GM08714 (cell line): ENCODE results near the gene MBD5.

Experiments
- H3K4me3 ChIP-seq: fragments of 200-500 bp; sonication (Bioruptor generic); 2 replicates; pipeline ENCODE4 v1.5.1; 2014; ENCODE audit warnings: mild to moderate bottlenecking, low read length, inconsistent platforms
- ZNF274 ChIP-seq: IDR thresholded peaks from 2 replicates; pipeline ENCODE4 v1.6.1; 2012; ENCODE audit warnings: mild to moderate bottlenecking, low read depth, low read length

MBD5 gene

DNA sequence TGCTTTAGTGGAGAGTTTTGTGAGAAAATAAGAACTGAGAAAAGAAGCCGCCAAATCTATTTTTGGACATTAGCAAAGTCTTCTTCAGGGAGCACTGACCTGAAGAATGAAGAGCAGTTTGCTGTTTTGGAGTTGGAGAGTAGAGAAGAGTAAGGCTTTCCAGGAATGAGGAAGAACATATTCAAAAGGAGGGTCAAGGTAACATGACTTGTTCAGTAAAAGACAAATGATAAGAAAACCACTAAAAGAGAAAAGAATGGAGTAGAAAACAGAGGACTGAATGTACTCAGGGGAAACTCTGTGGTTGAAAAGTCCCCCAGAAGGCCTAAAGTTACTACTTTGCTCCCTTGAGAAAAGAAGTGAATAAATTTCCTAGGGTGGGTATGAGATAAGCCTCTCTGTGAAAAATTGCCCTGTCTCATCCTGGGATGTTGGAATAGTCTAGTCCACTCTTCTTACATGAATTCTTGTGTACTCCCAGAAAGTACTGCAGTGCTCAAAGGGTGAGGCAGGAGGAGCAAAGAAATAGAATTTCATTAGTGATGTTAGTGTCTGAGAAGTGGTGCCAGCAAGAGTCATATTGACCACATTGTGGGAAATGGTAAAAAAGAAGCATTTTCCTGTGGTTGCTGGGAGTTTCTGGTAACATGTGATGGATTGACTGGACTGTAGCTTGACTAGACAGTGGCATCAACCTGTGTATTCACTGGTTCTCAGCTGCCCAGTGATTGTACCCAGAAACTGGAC lies 27.8 kb downstream of the MBD5 start:
- TF ChIP-seq ZNF274 = no peak
- no peak overlapping the region; the same call in 1 of the 2 replicates for H3K4me3 ChIP-seq

DNA sequence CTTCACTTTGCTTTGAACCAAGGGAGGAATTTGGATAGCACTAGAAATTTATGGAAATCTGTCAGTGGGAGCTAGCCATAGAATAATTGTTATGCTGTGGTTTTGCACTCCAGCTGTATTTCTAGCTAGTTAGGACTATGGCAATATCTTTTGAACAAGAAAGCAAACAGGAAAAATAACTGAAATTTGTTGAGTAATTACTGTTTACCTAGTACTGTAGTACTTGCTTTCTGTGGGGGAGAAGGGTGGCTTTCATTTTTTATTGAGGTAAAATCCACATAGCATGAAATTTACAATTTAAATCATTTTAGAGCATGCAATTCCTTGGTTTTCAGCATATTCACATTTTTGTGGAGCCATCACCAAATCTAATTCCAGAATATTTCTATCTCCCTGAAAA lies 28.4 kb downstream of the MBD5 start:
- no peak for TF ChIP-seq ZNF274
- no peak overlapping the region; the same call in 1 of the 2 replicates for H3K4me3 ChIP-seq

DNA sequence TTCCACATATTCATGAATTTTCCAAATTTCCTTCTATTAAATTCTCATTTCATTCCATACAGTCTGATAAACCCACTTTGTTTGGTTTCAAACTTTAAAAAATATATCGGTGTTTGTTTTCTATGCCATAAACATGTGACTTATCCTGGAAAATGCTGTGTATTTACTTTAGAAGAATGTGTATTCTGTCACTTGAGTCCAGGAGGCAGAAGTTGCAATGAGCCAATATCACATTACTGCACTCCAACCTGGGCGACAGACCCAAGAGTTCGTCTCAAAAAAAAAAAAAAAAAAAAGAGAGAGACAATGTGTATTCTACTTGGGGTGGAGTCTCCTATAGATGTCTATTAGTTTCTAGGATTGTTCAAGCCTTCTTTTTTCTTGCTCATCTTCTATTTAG lies 31.8 kb downstream of the MBD5 start:
- no peak for TF ChIP-seq ZNF274
- no peak overlapping the region for H3K4me3 ChIP-seq

DNA sequence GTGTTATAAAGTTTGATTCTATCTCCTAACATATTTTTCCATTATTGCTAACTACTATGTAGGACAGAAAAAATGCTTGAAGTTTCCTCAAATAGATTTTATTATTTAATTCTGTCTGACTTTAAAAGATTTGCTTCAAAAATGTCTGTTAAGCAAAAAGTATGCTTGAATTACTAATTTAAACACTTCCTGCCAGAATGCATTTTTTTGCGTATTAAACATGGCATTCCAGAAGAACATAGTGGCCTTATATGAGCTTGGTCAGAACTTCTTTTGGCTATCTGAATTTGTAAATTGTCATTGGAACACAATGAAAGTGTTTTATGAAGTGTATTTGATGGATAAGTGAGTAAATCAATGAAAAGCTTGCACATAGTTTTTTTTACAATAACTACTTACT lies 37.8 kb downstream of the MBD5 start:
- no peak overlapping the region for H3K4me3 ChIP-seq
- TF ChIP-seq ZNF274 = no peak

GRCh38 chr2:148063633-148064032 lies 42.7 kb downstream of the MBD5 start:
- no peak overlapping the region for H3K4me3 ChIP-seq
- TF ChIP-seq ZNF274 = no peak

- TF ChIP-seq ZNF274 = no peak
- H3K4me3 ChIP-seq = no peak overlapping the region
Observed at GRCh38 chr2:148065936-148066335, 45.0 kb downstream of the MBD5 start.

DNA sequence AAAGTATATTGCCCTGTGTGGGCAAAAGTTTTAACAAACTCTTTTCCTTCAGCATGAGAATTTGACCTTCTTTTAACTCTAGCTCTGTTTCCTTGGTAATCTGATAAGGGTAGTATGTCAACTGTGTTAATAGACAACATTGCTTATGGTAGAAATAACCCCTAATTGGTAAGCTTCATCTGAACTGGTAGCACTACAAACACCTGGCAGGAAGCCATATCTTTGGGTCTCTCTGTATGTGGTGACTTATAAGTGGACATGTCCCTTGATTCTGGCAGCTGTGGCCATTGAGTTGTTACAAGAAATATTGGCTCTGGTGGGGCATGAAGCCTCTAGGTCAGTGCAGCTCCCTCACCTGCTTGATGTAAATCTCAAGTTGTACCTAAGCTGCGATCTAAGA lies 46.9 kb downstream of the MBD5 start:
- TF ChIP-seq ZNF274 = no peak
- H3K4me3 ChIP-seq = no peak overlapping the region

DNA sequence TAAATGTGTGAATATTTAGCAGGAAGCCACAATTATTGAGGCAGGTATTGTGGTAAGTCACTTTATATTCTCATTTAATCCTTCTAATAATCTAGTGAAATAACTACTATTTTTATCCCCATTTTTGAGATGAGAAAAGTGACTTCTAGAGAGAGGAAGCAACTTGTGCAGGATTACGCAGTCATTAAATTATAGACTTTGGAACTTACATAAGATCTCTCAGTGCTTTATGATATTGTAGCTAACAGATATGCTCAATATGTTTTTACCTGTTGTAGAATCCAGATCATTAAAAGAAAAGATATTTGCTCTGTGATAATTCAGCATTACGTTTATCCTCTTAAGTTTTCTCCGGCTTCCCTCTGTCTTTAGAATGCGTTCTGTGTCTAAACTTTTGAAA lies 50.5 kb downstream of the MBD5 start:
- no peak for TF ChIP-seq ZNF274
- no peak overlapping the region for H3K4me3 ChIP-seq

DNA sequence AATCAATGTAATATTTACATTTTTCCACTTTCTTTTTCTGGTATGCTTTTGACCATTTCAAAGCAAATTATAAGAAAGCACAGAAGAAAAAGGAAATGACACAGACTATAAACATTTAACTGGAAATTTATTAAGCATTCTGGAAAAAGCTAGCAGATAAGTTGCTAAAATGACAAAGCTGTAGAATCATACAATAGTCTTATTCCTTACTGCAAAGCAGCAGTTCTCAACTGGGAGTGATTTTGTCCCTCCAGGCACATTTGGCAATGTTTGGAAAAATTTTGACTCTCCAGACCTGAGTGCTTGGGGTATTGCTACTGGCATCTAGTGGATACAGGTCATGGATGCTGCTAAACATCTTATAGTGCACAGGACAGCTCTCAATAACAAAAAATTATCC lies 75.1 kb downstream of the MBD5 start:
- no peak for TF ChIP-seq ZNF274

DNA sequence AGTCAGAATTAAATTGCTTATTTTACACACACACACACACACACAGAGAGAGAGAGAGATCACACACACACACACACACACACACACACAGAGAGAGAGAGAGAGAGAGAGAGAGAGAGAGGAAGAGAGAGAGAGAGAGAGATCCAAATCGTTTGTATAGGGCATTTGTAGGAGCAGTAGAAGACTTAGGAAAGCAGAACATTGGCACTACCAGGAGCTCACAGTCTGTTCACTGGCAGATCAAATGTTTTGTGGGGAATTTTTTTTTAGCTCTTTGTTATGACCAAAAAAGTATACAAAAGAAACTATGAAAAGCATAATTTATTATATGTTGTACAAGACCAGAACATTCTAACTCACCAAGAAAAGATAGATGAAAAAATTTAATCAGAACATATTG lies 81.8 kb downstream of the MBD5 start:
- no peak overlapping the region for H3K4me3 ChIP-seq
- TF ChIP-seq ZNF274 = no peak

More for the DNA sequence above, 75.1 kb downstream of the MBD5 start:
- H3K4me3 ChIP-seq = no peak overlapping the region

DNA sequence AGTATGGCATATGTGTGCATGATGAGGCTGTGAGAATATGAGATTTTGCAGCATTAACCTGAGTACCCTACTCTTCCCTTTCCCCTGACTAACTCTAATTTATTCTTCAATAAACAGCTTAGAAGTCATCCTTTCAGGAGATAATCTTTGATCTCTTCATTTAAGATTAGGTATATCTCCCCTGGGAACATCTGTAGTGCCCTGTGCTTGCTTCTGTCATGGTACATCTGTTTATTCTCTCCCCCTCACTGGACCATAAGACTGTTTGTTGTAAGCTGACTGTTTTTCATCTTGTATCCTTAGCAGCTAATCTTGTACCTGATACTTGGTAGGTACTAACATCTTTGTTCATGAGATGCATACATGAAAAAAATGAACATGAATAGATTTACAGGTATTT lies 83.1 kb downstream of the MBD5 start:
- no peak overlapping the region for H3K4me3 ChIP-seq
- TF ChIP-seq ZNF274 = no peak

DNA sequence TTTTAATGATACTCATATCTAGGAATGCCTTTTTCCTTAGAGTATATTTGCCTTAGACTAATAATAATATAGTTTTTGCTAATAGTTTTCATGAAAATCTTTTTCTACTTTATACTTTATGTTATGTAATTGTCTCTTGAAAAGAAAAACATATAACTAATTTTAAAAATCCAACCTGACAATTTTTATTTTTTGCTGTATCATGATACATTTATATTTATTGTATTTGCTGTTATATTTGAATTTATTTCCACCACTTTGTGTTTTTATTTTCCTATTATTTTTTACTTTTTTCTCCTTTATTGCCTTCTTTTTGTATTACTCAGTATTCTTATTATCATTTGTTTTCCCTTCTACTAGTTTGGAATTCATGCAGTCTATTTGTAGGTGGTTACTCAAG lies 85.4 kb downstream of the MBD5 start:
- TF ChIP-seq ZNF274 = no peak

DNA sequence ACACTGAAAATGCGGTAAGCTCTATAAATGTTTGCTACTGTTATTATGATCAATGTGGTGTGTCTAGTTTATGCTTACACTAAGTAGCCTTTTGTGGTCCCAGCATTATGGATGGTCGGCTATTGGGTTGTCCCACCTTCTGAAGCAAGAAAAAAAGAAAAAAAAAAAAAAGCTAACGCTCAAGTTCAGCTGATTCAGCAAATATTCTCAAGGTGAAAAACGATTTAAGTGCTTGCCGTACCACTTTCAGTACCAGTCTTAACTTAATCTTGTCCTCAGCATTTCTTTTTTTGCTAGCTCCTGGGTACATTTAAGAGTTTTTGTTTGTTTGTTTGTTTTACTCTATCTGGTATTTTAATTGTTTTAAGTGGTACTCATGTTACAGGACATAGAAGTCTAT lies 87.5 kb downstream of the MBD5 start:
- H3K4me3 ChIP-seq = no peak overlapping the region
- no peak for TF ChIP-seq ZNF274

More for the DNA sequence above, 85.4 kb downstream of the MBD5 start:
- no peak overlapping the region for H3K4me3 ChIP-seq

DNA sequence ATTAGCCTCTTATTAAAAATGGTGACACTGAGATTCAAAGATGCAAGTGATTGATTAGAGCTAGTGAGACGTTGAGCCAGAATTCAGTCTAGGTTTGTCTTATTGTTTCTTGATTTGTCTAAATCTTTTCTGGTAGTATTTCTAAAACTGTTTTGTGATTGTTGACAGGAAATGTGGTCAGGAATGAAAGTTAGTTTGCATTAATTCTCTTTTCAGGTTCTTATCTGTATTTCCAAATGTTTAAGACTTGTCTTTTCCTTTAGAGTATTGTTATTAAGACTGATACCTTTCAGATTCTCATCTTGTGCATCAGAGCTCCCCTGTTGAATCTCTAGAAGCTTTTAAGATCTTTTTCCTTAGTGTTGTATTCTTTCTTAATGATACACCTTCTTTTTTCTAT lies 89.3 kb downstream of the MBD5 start:
- no peak overlapping the region for H3K4me3 ChIP-seq
- TF ChIP-seq ZNF274 = no peak

DNA sequence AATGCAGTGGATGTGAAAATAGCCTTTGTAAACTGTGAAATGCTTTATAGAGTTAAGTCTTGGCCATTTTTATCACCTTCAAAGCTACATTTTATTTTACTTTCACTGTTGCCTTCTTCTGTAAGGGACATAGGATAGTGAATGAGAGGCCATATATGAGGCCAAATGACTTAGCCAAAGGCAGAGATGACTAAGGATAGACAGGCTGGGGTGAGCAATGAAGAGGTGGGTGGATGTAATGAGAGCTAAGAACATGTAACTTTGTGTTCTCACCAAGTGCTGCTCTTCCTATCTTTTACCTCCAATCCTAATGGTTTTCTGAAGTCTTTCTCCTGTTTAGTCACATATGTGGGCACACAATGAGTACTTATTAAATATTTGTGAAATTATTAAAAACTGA lies 101.9 kb downstream of the MBD5 start:
- no peak for TF ChIP-seq ZNF274
- H3K4me3 ChIP-seq = no peak overlapping the region

GRCh38 chr2:148124271-148124670 lies 103.4 kb downstream of the MBD5 start:
- TF ChIP-seq ZNF274 = no peak
- H3K4me3 ChIP-seq = no peak overlapping the region

GRCh38 chr2:148130581-148130980 lies 109.7 kb downstream of the MBD5 start:
- TF ChIP-seq ZNF274 = no peak
- H3K4me3 ChIP-seq = no peak overlapping the region
